Esophagus mucosa (tissue), 1 donor: ENCODE results near the gene NDC80. TPM values are rescaled to one million over a fixed set of nuclear protein-coding genes. Genes with fewer than 3 reads are reported as not detected.
"Not testable (repeated sequence)": the region's sequence is repeated elsewhere in the genome, so short reads cannot be mapped to it uniquely, and the experiment has no call there.

ENCODE experiments used
- ATAC-seq: fragments of 200-7000 bp; cut with Tn5 transposase; one replicate; pipeline ENCODE4 v1.9.1; 2020
- total RNA-seq: library from RNA; stranded (reverse); gene quantifications from one replicate; pipeline ENCODE4 v1.2.4, GENCODE V29; 2023
- donor health status: DM: yes; HTN: yes; CAD: no.

The NDC80 gene
- total RNA-seq, 1 donor from 2014 or later: 9.7 TPM

DNA sequence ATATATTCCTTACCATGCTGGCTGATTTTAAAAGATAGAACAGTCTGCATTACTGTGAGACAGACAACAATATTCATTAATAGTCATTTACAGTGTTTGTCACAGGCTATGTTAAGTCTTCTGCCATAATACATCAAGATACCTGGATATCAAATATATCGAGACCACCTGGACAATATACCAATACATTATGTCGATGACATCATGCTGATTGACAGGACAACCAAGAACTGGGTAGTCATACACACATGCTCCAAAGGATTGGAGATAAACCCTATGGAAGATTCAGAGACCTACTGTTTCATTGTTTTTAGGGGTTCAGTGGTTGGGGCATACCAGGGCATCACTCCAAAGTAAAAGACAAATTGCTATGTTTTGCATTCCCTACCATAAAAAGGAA is 57.6 kb downstream of the NDC80 start:
- no peak for ATAC-seq

DNA sequence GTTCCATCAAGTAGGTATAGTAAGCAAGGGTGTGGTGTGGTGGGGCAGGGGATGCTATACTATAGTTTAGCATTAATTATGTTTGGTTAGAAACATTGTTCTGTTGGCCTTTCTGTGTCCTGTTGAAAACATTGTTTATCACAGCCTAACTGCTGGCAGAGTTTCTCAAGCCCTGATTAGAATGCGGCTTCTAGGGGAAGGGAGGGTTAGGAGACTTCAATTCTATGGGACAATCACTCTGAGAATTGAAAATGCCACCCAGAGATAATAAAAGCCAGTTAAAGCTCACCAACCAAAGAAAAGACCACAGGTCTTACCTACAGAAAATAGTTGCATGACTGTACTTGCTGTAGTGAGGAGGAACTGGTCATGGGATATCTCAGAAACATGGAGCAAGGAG is 64.2 kb downstream of the NDC80 start:
- no peak for ATAC-seq

DNA sequence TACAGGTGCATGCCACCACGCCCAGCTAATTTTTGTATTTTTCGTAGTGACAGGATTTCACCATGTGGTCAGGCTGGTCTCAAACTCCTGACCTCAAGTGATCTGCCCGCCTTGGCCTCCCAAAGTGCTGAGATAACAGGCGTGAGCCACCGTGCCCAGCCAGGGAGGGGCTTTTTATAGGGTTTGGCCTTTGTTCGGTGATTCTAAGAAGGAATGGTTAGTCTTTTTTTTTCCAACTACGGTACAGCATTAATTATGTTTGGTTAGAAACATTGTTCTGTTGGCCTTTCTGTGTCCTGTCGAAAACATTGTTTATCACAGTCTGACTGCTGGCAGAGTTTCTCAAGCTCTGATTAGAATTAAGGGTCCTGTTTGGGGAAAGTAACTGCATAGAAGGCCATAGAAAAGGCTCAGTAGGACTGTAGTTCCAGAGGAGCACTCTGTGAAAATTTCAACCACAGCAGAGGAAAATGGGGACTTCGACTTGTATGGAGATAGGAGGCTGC is 64.8 kb downstream of the NDC80 start:
- no peak for ATAC-seq

DNA sequence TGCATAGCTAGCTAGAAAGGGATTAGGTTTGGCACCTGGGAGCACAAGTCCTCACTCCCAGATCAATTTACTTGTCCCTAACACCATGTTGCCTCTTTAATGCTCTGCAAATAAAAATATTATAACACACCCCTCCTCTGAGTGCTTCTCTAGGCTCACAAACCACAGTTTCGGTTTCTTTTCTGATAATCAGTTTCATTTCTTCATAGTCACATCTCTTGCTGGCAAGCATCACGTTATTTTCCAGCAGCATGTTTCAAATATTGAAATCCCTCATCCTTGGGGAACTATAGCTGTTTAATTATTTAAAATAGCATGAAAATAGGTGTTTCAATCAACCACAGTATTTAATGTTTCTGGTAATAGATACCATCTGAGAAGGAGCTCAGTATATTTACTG is 70.3 kb downstream of the NDC80 start:
- no peak for ATAC-seq

DNA sequence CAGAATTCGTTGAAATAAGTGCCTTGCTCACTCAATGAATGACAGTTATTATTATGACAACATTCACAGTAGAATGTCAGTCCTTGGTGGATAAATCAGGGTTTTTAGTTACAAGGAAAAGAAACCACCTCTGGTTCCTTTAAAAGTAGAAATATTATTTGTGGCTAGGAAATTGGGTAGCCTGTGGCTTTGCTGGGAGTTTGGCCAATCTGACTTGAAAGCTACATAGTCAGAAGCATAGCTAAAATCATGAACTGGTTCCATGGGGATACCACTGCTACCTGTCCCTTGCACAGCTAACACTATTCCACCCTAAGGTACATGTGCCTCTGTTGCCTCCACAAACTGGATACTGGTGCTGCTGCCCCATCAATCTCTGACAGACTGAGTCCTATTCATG is 71.4 kb downstream of the NDC80 start:
- ATAC-seq: no peak

DNA sequence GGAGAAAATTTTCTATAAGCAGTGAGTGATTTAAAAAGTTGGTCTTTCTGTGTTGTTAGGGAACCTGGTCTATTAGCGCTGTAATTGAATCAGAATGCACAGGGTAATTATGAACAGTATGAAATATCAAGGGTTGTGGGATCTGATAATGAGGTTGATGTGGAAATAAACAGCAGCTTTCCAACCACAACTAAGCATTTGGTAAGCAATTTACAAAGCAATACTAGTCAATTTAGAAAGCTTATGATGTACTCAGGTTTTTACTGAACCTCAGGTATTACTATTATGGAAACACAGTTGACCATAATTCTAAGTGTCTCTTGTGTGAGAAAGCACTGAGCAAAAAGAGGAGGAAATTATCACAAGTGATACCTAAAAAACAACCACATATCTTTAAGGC is 73.2 kb downstream of the NDC80 start:
- ATAC-seq: no peak

DNA sequence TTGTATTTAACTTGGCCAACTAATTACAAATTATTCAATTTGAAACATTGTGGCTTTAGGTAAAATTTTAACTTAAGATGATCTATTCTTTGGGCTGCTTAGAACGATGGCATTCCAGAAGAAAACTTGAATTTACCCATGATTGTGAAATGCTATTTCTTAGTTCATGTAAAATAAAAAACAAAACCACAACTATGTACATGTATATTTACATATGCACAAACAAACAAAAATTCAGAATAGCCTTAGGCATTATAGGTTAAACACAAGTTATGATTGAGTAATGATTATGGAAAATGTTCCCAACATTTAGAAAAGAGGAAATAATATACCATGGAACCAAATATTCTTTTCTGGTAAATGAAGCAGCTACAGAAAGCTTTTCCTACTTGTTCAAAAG is 80.6 kb downstream of the NDC80 start:
- ATAC-seq: no peak

DNA sequence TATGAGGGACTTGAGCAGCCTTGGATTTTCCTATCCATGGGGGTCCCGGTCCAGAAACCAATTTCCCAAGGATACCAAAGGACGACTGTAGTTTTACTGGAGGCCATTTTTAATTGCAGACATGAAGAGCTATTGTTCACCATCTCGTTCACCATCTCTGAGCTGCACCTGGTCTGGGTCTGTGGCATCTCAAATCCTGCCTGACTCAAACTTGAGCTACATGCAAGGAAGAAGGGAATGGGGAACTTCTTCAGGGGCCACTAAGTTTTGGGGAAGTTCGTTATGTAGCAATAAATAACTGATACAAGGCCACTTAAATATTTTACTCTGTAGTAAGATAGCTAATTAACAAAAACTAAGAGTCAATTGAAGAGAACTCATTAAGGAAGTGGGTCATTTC is 82.1 kb downstream of the NDC80 start:
- no peak for ATAC-seq

DNA sequence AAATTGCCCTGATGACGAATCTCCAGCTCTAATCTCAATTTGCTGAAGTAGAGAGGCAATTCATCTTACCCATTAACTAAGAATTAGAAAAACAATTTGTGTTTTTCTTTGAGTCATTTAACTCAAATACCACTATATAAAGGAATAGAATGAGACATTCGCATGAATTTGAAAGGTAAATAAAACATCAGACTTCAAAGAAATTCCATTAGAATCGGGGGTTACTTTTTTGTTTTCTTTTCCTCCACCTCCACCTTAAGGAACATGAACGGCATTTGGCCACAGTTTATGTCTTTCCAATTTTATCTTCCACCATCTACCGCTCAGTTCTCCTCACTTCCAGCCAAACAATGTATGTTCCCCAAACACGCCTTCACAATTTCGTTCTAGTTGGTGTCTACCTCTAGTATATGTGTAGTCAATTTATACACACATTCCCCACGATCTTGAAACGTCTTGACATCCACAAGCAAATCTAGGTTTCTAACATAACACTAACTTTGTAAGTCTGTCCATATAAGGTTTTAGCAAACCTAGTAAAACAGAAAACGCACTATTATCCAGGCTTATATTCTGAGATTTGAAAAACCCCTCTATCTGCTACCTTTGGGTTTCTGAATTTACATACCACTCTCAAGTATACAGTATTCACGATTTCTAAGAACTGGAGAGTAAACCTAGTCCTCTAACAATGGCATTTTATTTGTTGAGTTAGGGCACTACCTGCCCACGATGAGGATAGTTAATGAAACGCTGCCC is 83.0 kb downstream of the NDC80 start:
- ATAC-seq: no peak

DNA sequence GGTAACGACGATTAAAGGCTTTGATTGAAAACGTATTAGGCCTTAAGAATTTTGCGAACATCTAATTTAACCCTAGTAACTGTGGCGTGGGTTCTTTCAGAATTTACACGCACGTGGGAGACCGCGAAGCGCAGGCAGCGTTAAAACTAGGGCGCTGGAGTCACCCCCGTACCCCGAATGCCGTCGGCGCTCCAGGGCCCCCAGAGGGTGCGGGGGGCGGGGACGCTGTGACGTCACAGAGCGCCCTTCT is 83.5 kb downstream of the NDC80 start:
- ATAC-seq: peak; percentile 33

DNA sequence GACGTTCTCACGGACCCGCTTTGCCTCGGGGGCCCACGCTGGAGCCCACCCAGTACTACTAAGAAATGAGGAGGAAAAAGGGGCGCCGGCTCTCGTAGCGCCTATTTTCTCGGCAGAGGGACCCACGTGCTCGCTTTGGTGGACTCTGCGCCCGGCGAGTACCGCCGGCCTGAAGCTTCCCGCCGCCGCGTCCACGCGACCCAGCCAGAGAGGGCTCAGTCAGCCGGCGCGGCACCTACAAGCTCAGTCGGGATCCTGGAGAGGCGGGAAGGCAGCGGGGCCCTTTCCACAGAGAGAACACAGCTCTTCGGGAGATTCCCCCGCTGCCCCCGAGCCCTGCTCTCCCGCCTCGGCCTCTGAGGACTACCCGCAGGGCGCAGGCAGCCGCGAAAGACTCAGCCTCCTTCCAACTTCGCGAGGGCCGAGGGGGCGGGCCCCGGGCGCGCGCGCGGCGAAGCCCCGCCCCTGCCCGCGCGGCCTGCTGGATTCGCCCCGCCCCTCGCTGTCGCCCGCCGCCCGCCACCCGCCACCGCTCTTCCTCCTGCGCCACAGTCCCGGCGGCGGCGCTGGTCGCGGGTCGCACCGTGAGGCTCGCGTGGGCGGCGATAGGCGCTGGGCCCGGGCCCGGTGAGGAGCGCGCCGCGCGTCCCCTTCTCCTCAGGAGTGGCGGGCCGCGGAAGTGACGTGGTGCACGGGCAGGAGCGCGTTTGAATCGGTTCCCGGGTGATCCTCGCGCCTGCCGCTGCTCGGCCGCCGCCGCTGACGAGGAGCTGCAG is 84.0 kb downstream of the NDC80 start, which contains the start of gene SMCHD1:
Gene SMCHD1, plus strand, starts transcription at position 549 of the 776 bp plus-strand sequence. CDS start 350 bp downstream, outside the sequence.
- peak; percentile 93 for ATAC-seq

DNA sequence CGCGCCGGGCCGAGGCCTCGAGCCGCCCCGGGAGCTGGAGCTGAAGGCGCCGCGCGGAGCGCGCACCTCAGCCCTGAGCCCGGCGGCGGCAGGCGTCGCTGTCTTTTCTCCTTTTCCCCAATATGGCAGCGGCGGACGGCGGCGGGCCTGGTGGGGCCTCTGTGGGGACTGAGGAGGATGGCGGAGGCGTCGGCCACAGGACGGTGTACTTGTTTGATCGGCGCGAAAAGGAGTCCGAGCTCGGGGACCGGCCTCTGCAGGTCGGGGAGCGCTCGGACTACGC is 84.5 kb downstream of the NDC80 start:
- peak; percentile 31 for ATAC-seq

DNA sequence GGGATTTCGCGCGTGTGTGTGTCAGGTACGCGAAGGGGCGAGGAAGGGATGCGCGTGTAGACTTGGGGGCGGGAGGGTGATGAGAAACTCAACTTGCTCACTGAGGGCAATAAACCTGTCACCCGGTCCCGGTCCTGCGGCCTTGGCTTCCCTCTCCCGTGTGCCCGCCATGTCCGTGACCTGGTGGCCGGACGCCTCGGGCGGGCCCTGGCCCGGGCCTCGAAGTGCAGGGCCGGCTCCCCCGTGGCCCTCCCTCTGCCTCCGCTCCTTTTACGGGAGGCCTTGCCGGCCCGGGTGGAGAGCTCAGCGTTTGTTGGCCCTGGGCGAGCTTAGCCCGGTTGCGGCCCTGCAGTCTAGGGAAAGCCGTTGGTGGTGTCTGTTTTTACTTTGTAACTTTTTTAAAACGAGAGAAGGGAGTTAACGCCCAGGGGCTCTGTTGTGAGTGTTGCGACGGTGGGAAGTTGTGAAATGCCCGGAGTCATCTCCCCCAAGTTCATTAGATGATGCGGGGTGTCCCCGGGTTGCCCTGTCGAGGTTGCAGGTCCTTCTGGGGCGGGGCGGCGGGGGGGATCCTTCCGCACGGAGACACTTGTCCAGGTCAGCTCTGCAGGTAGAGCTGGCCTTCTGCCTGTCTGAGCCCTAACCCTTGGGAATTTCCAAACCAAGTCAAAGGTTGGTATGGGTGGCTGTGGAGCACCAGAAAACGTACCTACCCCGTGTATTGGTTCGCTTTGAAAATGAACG is 85.1 kb downstream of the NDC80 start:
- ATAC-seq: peak; percentile 40

DNA sequence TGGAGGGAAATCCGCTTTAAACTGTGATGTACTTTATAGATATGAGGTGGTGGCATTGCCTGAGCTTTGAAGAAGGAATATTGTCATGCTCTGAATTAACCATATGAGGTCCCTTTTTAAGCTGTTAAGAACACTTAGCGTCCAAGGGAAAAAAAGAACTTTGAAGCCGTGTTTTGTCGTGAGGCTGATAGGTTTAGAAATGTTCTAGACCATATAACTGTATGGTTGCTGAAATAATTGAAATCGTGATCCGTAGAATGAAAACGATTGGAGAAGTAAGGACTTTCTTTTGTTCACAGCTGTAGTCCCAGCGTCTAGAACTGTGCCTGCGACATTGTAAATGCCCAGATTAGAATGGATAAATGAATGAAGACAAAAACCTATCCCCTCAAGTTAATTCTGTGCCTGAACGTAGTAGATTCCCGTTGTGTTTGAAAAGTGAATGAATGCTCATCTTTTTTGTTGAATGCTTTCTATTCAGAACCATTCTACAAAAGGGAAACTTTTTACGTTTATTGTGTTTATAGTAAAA is 85.7 kb downstream of the NDC80 start:
- ATAC-seq: no peak

DNA sequence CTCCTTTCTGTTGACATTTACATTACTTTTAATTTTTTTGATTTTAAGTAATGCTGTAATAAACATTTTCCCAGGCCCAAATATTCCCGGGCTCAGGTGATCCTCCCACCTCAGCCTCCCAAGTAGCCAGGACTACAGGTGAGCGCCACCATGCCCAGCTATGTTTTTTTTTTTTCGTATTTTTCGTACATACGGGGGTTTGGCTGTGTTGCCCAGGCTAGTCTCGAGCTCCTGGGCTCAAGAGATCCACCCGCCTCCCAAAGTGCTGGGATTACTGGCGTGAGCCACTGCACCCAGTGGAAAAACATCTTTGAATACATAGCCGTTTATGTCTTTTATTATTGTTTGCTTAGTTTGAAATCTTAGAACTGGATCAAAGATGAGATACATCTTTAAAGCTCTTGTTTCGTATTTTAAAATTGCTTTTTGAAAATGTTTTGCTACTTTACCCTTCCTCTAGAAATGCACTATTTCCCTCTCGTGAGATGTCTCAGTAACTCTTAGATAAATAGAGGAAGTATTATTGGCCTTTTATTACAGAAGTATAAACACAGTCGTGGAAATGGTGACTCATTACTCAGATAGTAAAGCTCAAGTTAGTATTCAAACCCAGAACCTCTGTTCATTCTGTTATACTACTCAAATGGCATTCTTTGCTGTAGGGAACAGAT is 86.6 kb downstream of the NDC80 start:
- ATAC-seq: no peak

DNA sequence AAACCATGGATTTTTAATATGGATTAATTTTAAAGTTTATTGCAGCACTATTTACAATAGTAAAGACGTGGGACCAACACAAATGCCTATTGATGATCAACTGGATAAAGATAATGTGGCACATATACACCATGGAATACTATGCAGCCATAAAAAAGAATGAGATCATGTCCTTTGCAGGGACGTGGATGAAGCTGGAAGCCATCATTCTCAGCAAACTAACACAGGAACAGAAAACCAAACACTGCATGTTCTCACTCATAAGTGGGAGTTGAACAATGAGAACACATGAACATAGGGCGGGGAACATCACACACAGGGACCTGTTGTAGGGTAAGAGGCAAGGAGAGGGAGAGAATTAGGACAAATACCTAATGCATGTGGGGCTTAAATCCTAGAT is 89.5 kb downstream of the NDC80 start:
- ATAC-seq: not testable (repeated sequence)

DNA sequence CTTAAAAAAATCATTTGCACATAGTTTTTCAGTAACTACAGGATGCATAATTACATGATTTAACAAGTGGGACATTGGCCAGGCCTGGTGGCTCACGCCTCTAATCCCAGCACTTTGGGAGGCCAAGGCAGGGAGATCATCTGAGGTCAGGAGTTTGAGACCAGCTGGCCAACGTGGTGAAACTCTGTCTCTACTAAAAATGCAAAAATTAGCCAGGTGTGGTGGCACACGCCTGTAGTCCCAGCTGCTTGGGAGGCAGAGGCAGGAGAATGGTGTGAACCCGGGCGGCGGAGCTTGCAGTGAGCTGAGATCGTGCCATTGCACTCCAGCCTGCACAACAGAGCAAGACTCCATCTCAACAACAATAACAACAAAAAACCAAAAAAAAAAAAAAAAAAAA is 90.9 kb downstream of the NDC80 start:
- not testable (repeated sequence) for ATAC-seq

DNA sequence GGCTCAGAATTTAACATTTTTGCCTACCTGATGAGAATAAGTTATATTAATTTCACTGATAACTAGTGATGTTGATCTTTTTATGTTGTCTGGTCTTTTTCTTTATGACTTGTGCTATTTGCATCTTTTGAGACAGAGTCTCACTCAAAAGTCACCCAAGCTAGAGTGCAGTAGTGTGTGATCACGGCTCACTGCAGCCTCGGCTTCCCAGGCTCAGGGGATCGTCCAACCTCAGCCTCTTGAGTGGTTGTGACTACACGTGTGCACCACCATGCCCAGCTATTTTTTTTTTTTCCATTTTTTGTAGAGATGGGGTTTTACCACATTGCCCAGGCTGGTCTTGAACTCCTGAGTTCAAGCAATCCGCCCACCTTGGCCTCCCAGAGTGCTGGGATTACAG is 91.6 kb downstream of the NDC80 start:
- no peak for ATAC-seq
